Gastroesophageal sphincter (tissue), 4 donors: Measurements from ENCODE around the gene HAUS3. TPM values are rescaled to one million over a fixed set of nuclear protein-coding genes. Genes with fewer than 3 reads are reported as not detected.

Source experiments
- ATAC-seq: fragments of 150-250 bp; one replicate; pipeline ENCODE4 v1.9.1; 2016; ENCODE audit warnings: mild to moderate bottlenecking, moderate library complexity
- H3K27ac ChIP-seq, 4 donors: fragments of 200-600 bp; sonication (generic) in 3 of 4; 1 replicate in 3 of 4; 2 replicates in 1 of 4; pipeline ENCODE4 v1.5.1; 2016 to 2019
- H3K27me3 ChIP-seq: fragments of 200-600 bp; sonication (generic); one replicate; pipeline ENCODE4 v1.5.1; 2019
- H3K36me3 ChIP-seq, 2 donors: fragments of 200-600 bp; sonication (generic); one replicate each; pipeline ENCODE4 v1.5.1; 2019; ENCODE audit warnings: control low read depth in 1 of 2
- H3K4me1 ChIP-seq, 3 donors: fragments of 200-600 bp; sonication (generic); 1 replicate in 2 of 3; 2 replicates in 1 of 3; pipeline ENCODE4 v1.5.1; 2016 to 2019; ENCODE audit warnings: control low read depth in 2 of 3
- H3K4me3 ChIP-seq, 2 donors: fragments of 200-600 bp; sonication (generic); one replicate each; pipeline ENCODE4 v1.5.1; 2019; ENCODE audit warnings: mild to moderate bottlenecking in 1 of 2, moderate library complexity in 1 of 2
- H3K9me3 ChIP-seq, 3 donors: fragments of 200-600 bp; sonication (generic); one replicate each; pipeline ENCODE4 v1.5.1; 2017 to 2019; ENCODE audit warnings: control low read depth in 2 of 3
- CTCF ChIP-seq, 4 experiments: fragments of 200-600 bp in 2 of 4; fragments of 450-650 bp in 2 of 4; sonication (generic) in 1 of 4; IDR thresholded peaks; one replicate each; pipeline ENCODE4 v1.5.1; 2017 to 2019; ENCODE audit warnings: antibody characterized with exemption in 4 of 4, mild to moderate bottlenecking in 2 of 4, moderate library complexity in 2 of 4
- EP300 ChIP-seq: sonication (generic); formaldehyde crosslinking; IDR thresholded peaks from one replicate; pipeline ENCODE4 v1.6.1; 2017; ENCODE audit warnings: antibody characterized with exemption, mild to moderate bottlenecking
- POLR2A ChIP-seq, 2 donors: fragments of 450-650 bp; IDR thresholded peaks; one replicate each; pipeline ENCODE4 v1.6.1; 2017; ENCODE audit warnings: antibody characterized with exemption in 2 of 2, mild to moderate bottlenecking in 2 of 2, moderate library complexity in 1 of 2
- POLR2AphosphoS5 ChIP-seq: sonication (generic); formaldehyde crosslinking; IDR thresholded peaks from one replicate; pipeline ENCODE4 v1.6.1; 2017; ENCODE audit warnings: antibody characterized with exemption
- WGBS, 2 donors: methylation state at CpG; one replicate each; pipeline ENCODE4 v1.1.5; 2018; ENCODE audit warnings: low coverage in 1 of 2; 5-methylcytosine and 5-hydroxymethylcytosine counted together
- total RNA-seq, 4 donors: library from RNA; depleted of rRNA; stranded (reverse); fragments of >200 nt; gene quantifications; one replicate each; pipeline ENCODE4 v1.1.0, GENCODE V29; 2016

The HAUS3 gene
- total RNA-seq, 4 donors from 2014 or later = 10.0 to 16.3 (median 12.7) TPM

DNA sequence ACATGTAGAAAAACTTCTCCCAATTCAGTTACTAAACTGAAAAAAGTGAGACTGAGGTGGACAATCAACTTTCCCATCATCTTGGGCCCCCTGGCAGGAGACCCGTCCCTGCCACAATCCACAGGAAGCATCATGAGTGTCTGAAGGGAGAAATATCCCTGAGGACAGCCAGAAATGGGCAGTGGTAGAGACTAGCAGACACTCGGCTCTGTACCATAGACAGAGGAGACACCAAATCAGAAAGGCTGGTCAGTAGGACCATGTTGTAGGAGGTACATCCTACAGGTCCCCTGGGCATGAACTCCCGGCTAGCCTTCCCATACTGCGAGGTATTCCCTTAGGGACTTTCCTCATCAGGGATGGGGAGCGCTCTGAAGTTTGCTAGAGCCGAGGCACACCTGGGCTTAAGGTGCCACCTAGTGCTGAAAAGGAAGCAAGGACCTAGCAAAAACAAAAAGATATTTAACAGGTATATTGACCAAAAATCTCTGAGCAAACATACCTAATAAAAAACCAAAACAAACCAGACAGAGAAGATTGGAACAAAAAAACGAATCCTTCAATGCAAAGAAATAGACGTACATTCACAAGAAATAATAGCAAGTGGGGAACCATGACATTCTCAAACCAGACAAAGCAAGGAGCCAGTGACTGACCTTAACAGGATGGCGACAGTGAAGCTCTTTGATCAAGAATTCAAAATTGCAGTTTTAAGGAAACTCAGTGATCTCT, 55.6 kb downstream of the HAUS3 start:
- H3K9me3 ChIP-seq = peaks cover 0 to 5% (median 0%) of the 10 kb centered on the region in 3 donors
- H3K36me3 ChIP-seq = no peaks in the 10 kb centered on the region
- no peak overlapping the region for H3K27ac ChIP-seq
- no peaks in the 10 kb centered on the region for H3K4me1 ChIP-seq
- TF ChIP-seq EP300 (no peak), POLR2A (IDR thresholded peaks at IDR 0.05) (no peak), POLR2AphosphoS5 (no peak), CTCF (IDR thresholded peaks at IDR 0.05) (no peak)
- 43 to 62% methylated on average over 6 to 9 of the region's 9 CpGs for WGBS, 2 donors
- H3K27me3 ChIP-seq = no peaks in the 10 kb centered on the region
- H3K4me3 ChIP-seq = no peak overlapping the region
- ATAC-seq = no peak

DNA sequence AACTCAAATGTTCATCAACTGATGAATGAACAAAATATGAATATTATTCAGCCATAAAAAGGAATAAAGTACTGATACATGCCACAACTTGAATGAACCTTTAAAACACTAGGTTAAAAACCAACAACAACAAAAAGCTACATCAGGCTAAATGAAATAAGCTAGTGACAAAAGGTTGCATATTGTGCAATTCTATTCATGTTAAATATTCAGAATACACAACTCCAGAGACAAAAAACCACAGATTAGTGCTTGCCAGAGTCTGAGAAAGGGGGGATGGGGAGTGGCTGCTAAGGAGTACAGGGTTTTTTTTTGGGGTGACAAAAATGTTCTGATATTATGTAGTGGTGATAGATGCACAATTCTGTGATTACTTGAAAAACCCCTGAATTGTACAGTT, 58.5 kb downstream of the HAUS3 start:
- peaks cover 0 to 5% (median 0%) of the 10 kb centered on the region in 3 donors for H3K9me3 ChIP-seq
- no peak for ATAC-seq
- H3K4me1 ChIP-seq = no peaks in the 10 kb centered on the region
- no peak for TF ChIP-seq POLR2AphosphoS5
- TF ChIP-seq EP300 = no peak
- TF ChIP-seq CTCF (IDR thresholded peaks at IDR 0.05) = no peak
- TF ChIP-seq POLR2A (IDR thresholded peaks at IDR 0.05) = no peak
- no peak overlapping the region for H3K27ac ChIP-seq
- no peak overlapping the region for H3K4me3 ChIP-seq
- H3K36me3 ChIP-seq = peaks cover 0 to 3% of the 10 kb centered on the region in 2 donors
- H3K27me3 ChIP-seq = no peaks in the 10 kb centered on the region

- Histone ChIP-seq H3K27ac (no peak overlapping the region), H3K9me3 (peaks cover 0 to 5% (median 0%) of the 10 kb centered on the region in 3 donors), H3K4me3 (no peak overlapping the region), H3K27me3 (no peaks in the 10 kb centered on the region), H3K4me1 (no peaks in the 10 kb centered on the region), H3K36me3 (peaks cover 0 to 3% of the 10 kb centered on the region in 2 donors)
- WGBS, 2 donors = 51 to 85% methylated on average over 3 of the region's 3 CpGs
- ATAC-seq = no peak
- TF ChIP-seq EP300 (no peak), POLR2AphosphoS5 (no peak), CTCF (IDR thresholded peaks at IDR 0.05) (no peak), POLR2A (IDR thresholded peaks at IDR 0.05) (no peak)
Measured at GRCh38 chr4:2182994-2183393, 58.9 kb downstream of the HAUS3 start.

- Histone ChIP-seq H3K9me3 (peaks cover 0 to 5% (median 0%) of the 10 kb centered on the region in 3 donors), H3K27me3 (no peaks in the 10 kb centered on the region), H3K4me3 (no peak overlapping the region), H3K27ac (no peak overlapping the region), H3K36me3 (peaks cover 0 to 3% of the 10 kb centered on the region in 2 donors), H3K4me1 (no peaks in the 10 kb centered on the region)
- no peak for TF ChIP-seq POLR2A (IDR thresholded peaks at IDR 0.05)
- no peak for TF ChIP-seq EP300
- TF ChIP-seq POLR2AphosphoS5 = no peak
- no peak for TF ChIP-seq CTCF (IDR thresholded peaks at IDR 0.05)
- ATAC-seq = no peak
- 95 to 100% methylated on average over 1 to 2 of the region's 2 CpGs for WGBS, 2 donors
Measured at GRCh38 chr4:2180410-2180809, 61.5 kb downstream of the HAUS3 start.

DNA sequence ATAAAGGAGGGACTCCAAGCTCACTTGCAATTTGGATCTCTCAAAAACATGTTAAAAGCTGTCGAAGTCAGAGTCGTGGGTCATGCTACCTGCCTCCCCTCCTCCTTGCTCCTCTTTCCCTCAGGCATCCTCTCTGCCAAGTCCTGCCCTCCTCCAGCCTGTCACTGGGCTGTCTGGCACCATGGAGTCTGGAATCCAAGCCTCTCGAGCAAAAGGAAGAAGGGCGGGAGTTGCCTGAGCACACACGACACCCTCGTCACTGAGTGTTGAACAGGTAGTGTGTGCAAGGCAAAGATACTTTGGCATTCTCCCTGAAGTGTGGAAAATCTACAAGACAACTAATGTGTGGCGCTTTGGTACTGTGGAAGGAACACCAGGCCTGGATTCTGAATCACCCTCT, 62.2 kb downstream of the HAUS3 start:
- Histone ChIP-seq H3K9me3 (peaks cover 0 to 5% (median 0%) of the 10 kb centered on the region in 3 donors), H3K4me3 (no peak overlapping the region), H3K27ac (no peak overlapping the region), H3K4me1 (no peaks in the 10 kb centered on the region), H3K36me3 (peaks cover 0 to 3% of the 10 kb centered on the region in 2 donors), H3K27me3 (no peaks in the 10 kb centered on the region)
- TF ChIP-seq EP300 (no peak), POLR2A (IDR thresholded peaks at IDR 0.05) (no peak), CTCF (IDR thresholded peaks at IDR 0.05) (no peak), POLR2AphosphoS5 (no peak)
- WGBS, 2 donors = 72 to 85% methylated on average over 3 to 4 of the region's 7 CpGs
- no peak for ATAC-seq
